ENCODE measurements around the gene SLAMF1.

SLAMF1 gene

DNA sequence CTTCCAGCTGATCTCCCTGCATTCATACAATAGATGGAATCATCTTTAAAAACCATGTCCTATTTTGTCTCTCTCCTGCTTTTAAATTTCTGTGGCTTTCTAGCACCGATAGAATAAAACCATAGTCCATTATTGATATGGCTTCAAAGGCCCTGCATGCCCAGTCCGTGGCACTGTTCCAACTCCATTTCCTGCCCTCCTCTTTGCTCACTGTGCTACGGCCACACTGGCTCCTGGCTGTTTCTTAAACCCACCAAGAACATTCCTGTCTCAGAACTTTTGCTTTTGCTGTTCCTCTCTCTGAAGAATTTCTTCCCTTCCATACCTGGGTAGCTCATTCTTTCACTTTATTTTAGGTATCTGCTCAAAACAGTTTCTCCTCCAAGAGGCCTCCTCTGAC is 7.2 kb downstream of the SLAMF1 start:
- no peak for DNase-seq

DNA sequence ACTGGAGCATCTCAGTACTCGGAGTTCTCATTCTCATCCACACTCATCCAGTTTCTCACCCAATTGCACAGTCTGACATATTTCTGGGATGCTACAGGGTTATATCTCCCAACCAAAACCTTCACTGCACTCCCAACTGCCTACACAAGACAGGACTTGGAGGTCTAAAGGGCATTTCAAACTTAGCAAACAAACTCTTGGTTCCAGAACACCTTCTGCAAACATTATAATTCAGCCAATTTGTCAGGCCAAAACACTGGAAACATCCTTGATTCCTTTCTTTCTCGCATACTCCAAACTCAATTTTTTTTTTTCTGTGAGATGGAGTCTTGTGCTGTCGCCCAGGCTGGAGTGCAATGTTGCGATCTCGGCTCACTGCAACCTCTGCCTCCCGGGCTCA is 7.9 kb downstream of the SLAMF1 start:
- DNase-seq: no peak

DNA sequence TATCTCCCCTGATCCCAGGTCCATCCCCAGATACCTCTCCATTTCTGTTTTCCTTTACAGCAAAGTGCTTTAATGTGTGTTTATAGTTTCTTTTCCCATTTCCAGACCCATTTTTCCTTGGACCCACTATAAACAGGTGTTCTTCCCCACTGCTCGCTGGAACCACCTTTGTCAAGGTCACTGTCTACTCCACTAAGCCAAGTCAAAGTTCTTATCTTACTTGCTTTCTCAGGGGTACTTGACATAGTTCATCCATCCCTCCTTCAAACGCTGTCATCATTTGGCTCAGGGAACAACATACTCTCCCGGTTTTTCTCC is 8.3 kb downstream of the SLAMF1 start:
- DNase-seq: no peak

DNA sequence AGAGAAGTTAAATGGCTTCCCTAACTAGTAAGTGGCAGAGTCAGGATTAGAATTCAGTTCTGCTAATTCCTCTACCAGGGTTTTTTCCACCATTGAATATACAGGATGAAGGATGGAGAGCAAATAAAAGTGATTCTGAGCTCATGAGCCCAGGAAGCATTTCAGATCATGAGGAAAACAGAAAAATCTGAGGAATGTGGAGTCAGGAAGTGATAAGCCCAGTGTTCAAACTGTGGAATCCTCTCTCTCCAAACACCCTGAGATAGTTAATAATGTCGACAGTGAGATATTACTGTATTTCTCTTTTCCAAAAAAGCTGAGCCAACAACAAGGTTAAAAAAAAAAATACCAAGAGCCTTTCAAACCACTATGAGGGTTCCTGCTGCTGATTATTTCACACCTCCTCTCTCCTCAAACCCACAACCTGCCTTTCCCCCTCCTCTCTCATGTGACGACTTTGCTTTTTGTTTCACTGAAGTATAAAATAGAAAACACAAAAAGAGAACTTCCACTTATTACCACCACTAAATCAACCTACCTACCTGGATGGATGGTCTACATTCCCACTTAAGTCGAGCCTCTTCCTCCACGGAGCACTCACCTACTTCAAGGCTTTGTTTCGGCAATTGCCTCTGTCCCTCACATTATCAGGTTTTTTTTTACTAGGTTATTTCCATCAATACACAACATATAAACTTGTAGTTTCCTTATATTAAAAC is 8.9 kb downstream of the SLAMF1 start:
- DNase-seq: peak; percentile 58 to 81

DNA sequence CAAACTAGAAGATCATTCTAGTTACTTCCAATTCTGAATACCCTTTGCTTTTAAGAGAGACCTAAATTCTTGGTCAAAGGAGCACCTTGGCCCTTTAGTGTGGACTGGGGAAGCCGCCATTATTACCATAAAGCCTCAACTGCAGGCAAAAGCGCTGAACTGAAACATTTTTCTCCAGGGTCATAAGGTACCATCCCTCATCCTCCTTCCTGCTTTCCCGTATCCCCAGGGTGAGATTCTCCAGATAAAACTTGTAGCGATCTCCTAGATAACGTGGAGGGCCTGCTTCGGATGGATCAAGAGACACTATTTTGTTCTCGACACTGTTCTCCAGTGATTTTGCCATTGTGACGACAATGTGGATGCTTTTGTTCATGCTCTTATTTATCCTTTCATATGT is 9.8 kb downstream of the SLAMF1 start:
- DNase-seq: no peak

DNA sequence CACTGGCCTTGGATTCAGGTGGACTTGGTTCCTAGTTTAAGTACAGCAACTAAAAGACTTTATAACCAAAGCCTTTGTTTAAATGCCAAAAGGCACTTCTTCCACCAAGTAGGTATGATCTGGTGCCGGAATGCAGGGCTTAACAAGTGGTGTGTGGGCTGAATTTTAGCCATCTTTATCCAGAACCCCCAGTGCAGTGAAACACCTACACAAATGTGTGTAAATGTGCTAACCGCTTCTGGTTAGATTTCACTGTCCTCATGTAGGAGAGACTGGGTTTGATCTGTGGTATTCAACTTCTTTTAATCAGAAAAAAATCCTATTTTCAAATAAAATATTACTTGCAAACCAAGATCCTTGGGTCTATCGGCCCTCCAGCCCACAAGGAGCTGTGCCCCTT is 10.3 kb downstream of the SLAMF1 start:
- no peak for DNase-seq

DNA sequence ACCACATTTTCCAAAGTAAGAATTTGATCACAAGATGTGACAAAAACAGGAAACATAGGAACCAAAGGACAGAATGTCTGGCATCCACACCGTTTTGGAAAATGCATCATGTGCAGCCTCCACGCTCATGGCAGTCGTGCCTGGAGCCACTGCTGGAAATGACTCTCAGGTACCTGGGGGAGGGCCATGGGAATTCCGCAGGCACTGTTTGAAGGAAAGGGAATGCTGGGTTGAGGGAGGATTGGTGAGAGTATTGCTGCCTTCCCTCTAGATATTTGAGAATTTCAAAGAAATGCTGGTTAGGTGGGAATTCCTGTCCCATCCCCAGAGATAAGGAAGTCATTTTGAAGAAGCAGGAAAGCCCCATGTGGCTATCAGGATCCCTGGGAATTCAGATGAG is 10.8 kb downstream of the SLAMF1 start:
- no peak for DNase-seq

DNA sequence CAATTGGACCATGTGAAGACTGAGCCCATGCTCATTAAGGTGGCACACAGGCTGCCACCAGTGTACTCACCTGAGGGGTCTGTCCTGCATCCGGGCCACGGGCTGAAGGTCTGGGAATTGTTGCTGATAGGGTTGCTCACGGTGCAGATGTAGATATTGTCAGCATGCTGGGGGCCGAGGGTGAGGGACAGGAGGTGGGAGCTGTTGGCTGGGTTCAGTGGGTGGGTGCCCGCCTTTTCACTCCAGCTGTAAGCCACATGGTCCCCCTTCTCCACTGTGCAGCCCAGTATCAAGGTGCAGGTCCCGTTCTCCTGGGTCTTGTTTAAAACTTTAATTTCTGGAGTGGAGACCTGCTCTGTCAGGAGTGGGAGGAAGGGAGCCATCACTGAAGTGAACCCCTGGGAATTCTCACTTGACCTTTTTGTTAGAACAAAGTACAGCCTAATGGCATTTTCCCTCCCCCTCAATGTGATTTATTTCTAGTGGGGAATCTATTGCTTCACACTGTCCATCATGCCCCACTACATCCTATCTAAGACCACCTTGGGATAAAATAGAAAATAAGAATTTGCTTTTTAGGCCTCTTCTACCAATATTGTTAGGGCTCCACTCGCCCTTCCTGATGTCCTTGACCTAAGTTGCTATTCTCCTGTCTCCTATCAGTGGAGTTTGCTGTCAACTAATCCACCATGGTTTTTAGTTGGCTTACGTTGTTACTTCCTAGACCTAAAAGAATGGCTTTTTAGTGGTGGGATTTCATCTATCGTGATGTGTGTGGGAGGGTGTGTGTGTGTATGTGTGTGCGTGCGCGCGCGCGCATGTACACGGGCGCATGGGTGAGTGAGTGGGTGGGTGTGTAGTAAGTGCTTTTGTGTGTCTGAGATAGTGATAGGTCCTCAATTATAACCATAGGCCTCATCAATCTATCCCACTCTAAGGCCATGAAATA is 12.0 kb downstream of the SLAMF1 start:
- DNase-seq: no peak

DNA sequence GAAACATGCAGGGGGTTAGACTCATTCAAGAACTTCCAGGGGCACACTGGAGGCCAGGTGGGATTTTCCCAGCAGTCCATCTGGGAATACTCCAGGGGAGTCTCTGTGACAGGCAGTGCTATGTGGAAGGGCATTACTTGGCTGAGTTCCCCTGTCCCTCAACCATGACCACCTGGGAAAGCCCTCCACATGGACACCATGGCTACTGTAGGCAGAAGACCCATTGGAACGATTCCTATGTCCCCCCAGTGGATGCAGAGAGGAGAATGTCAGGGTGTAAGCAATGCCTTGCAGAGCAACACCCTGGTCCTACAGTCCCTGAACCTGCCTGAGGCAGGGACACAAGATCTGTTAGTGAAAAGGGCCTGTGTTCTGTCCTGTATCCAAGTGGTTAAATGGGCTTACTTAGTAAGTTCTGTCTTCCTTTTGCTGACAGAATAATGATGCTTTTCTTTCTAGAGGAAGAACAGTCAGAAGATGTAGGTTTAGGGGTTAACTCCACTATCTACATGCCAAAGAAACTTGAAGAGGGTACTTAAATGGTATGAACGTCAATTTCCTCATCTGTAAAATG is 13.4 kb downstream of the SLAMF1 start:
- no peak for DNase-seq

DNA sequence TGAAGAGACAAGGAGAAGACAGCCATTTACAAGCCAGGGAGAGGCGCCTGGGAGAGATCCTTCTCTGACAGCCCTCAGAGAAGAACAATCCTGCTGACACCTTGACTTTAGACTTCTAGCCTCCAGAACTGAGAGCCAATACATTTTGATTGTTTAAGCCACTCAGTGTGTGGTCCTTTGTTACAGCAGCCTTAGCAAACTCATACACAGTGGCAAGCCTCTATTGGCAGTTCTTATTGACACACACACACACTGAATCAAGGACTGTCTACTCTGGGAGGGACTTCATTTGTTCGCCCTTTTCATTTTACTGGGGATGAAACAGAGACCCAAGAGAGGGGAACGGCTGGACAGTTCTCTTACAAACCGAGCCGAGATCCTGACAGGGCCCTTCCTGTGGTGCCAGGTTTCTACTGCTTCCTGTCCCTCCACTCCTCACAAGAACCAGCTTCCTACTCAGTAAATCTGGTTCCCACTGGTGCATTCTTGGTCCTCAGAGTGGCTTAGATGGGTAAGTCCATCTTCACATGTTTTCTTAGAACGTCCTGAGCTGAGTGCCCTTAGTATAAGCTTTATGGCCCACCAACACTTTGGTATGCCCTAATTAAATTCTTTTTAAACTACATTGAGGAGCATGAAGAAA is 14.7 kb downstream of the SLAMF1 start:
- DNase-seq: no peak

DNA sequence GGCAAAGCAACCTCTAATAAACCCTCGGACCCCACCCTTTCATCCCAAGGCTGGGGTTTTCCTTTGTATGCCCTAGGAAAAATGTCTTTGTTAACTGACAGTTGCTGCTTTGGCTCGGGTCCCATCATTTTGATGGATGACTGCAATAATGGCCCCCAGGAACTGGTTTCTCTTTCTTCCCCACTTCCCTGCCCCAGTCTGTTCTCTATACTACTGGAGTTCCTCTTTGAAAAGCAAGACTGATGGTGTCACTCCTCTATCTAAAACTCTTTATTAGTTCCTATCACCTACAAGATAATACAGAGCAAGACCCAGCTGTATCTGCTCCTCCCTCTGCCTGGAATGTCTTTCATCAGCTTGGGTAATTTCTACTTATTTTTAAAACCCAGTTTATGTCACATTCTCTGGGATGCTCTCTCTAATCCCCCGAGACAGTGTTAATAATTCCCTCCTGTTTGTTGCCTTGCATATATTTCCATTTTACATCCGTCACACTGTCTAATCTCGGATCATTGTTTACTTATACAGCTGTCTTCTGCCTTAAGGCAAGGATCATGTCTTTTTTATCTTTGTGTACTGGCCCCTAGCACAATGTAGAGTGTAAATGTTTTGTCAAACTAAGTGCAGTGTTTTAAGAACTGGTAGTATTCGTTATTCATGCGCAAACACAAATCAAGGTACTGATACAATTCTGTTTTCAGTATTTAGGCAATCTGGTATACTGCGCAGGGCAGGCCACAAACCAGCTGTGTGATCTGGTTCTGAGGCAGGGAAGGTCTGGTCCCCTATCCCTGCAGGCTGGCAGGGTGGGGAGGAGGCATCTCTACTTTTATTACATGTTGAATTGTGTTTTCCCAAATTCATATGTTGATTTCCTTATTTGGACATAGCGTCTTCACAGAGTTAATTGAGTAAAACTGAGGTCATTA is 16.1 kb downstream of the SLAMF1 start:
- DNase-seq: no peak

DNA sequence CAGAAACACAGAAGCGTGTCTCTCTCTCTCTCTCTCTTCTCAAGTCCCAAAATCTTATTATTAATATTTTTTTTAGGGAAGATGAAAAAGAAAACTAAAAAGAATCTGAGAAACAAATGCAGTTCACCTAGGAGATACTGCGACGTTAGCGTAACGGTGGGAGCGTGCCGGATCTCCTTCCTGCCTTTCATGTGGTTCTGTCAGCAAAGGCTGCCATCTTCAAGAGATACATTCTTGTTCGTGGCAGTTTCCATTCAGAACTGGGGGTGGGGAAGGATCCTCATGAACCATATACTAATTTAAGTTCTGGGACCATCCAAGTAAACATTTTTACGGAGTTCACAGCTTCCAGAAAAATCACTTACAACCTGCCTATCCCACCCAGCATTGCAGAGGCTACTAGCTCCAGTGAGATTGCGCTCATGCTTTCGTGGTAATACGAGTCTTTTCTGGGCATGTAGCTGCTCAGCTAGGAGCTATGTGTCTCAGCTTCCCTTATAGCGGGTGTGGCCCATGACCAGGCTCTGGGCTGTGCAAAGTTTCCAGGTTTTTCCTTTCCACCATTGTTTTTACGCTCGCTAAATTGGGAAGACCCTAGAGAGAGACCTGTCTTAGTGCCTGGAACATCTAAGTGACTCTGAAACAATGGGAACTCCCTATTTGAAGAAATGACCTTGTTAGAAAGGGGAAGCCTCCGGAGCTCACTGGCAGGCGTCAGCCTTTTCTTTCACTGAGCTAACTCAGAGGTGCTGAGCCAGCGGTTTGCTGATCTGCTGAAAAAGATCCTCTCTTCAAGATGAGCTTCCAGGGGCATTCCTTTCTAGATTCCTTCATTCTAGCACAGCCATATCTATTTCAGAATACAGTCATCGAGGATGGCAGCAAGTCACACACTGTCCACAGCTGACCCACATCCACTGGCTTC is 17.3 kb downstream of the SLAMF1 start:
- DNase-seq: peak; percentile 79 to 83

DNA sequence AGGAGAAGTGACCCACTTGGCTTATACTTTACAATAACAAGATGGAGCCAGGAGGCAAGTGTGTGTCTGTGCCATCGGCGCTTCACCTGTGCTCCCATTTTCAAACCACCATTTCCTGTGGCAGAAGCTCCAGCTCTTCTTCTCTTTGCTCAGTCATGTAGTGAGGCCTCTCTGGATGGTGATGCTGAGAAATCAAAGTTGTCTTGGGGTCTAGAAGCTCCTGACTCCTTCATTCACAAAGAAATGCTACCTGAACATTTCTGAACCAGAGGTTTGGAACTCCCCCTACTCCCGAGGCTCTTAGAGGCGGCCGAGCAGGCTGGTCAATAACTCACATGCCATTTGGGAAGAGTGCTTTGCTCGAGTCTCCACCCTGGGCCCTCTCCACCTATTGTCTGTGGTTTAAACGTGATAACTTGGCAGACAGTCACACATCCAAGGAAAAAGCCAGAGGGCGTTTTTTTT is 18.0 kb downstream of the SLAMF1 start:
- peak in 1 of 2 donors; percentile 21 for DNase-seq

DNA sequence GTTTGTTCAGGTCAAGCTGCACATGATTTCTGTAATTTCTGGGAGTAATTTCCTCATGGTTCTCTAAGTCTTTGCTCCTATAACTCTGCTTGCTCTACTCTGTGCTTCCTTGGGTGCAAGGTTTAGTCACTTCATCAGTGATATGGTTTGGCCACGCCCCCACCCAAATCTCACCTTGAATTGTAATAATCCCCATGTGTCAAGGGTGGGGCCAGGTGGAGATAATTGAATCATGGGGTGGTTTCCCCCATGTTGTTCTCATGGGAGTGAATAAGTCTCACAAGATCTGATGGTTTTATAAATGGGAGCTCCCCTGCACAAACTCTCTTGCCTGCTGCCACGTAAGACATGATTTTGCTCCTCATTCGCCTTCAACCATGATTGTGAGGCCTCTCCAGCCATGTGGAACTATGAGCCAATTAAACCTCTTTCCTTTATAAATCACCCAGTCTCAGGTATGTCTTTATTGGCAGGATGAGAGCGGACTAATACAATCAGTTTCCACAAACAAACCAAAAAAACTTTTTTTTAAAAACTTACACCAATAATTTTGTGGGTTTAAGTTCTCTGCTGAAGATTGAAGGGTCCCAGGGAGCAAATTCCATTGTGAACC is 19.1 kb downstream of the SLAMF1 start:
- peak in 1 of 2 donors; percentile 51 for DNase-seq

DNA sequence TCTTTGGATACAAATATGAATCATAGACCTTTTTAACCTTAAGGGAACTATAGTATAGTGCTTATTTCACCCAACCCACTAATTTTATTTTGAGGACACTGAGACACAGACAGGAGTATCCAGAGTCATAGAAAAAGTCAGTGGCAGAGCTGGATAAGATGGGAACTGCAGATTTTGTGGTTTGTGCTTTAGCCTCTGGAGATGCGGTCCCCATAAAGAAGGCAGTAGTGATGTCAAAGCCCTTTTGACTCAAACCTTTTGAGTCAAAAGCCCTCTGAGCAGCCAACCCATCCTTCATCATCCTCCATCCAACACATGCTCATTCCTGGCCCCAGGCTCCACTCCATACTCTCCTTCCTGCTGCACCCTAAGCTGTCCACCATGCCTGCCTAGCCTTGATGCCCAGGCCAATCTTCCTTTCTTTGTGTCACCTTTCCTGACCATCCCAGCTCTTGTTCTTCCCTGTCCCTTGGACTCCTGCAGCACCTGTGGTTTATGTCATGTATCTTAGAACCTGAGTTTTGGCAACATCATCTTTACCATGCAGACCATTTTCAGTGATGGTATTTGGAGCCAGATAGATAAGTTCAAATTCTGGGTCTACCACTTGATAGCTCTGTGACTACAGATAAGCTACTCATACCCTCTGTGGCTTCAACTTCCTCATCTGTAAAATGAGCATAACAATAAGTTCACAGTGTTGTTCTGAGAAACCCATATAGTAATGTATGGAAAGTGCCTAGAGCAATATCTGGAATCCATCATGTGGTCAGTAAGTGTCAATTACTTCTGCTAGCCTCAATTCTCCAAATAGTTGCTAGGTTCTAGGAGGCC is 20.1 kb downstream of the SLAMF1 start:
- DNase-seq: no peak

DNA sequence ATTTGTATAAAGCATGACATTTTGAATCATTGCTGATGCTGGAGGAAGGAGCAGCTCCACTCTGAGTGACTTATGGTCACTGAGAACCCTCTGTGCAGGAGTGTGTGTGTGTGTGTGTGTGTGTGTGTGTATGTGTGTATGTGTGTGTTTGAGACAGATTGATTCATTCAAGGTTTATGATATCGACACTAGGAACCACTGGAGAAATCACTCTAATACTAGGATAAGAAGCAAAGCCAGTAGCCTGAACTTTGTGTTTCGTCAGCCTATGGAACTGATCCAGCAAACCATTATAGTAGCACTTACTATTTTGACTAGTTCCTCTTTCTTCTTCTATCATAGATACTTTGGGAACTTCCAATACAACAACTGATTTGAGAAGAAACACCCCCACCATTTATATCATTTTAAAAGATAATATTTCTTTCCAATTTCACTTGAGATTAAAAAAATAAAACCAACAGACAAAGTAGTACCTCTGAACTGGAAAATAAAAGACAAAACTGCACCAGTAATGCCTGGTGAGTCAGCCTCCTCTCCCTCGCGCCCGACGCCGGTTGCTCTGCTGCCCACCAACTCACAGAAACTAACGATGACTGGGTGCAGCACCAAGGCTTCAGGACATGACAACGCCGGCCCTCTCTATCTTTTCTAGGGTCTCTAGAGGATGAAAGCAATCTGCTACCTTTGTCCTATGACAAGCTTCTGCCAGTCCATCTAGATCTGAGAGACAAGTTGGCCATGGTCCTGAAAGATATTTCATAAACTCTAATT is 20.9 kb downstream of the SLAMF1 start:
- DNase-seq: no peak

DNA sequence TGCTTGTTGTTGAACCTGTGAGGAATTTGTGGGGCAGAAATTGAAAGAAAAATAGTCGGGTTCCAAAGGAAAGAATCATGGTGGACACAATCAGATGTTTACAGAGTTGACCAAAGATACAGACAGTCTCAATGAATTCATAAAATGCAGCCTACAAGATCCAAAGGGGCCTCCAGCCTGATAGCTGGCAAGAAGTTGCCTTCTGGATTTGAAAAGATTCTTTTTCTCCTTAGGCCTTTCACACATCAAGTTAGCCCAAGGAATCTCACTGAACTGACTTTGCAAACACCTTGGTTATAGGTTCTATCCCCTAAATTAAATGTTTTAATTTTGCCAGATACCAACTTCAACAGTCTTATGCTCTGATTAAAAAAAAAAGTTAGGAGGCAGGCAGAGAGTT is 21.5 kb downstream of the SLAMF1 start:
- DNase-seq: no peak

DNA sequence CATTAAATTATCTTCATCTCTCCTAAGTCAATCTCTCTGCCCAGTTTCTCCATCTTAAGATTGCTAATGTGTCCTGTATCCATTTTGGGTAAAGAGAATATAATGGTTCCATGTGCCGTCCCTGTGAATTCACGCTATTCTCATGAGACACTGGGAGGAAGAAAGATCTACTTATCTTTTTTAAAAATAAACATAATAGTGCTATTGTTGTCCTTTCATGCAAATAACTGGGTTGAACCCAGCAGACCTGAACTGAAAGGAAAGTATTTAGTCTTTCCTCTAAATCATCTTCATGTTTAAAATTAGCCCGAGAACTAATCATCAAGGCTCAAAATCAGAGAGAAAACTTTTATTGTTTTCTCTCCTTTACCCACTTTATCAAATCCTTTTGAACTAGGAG is 22.4 kb downstream of the SLAMF1 start:
- DNase-seq: no peak

DNA sequence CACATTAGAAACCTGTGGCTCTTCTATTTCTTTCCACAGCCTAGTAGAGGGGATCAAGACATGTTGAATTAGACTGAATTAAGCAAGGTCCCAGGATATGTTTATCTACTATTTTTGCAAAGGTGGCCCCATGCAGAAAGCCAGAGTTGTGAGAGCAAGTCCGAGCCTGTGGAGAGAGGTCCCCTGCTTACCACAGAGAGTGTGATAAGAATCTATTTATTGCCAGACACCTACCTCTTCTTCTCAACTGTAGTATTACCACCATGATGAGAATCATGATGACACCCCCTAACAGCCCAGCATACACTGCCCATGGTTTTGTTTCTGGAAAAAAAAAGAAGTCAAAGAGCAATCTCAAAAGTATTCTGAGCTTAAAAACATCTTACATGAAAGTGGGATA is 23.0 kb downstream of the SLAMF1 start:
- DNase-seq: no peak
